GM12874 (cell line): ENCODE measurements around the gene SLC66A2.

Source experiments
- CTCF ChIP-seq: IDR thresholded peaks from 2 replicates; pipeline ENCODE4 v1.5.1; 2011; ENCODE audit warnings: low read depth, mild to moderate bottlenecking, control low read depth, low read length, moderate library complexity; ENCODE audit not compliant: insufficient read depth

Gene SLC66A2

GRCh38 chr18:79923896-79924585, 27.4 kb downstream of the SLC66A2 start:
- TF ChIP-seq CTCF, result no peak

- TF ChIP-seq CTCF, result no peak
Observed at GRCh38 chr18:79922971-79923411, 28.5 kb downstream of the SLC66A2 start.

DNA sequence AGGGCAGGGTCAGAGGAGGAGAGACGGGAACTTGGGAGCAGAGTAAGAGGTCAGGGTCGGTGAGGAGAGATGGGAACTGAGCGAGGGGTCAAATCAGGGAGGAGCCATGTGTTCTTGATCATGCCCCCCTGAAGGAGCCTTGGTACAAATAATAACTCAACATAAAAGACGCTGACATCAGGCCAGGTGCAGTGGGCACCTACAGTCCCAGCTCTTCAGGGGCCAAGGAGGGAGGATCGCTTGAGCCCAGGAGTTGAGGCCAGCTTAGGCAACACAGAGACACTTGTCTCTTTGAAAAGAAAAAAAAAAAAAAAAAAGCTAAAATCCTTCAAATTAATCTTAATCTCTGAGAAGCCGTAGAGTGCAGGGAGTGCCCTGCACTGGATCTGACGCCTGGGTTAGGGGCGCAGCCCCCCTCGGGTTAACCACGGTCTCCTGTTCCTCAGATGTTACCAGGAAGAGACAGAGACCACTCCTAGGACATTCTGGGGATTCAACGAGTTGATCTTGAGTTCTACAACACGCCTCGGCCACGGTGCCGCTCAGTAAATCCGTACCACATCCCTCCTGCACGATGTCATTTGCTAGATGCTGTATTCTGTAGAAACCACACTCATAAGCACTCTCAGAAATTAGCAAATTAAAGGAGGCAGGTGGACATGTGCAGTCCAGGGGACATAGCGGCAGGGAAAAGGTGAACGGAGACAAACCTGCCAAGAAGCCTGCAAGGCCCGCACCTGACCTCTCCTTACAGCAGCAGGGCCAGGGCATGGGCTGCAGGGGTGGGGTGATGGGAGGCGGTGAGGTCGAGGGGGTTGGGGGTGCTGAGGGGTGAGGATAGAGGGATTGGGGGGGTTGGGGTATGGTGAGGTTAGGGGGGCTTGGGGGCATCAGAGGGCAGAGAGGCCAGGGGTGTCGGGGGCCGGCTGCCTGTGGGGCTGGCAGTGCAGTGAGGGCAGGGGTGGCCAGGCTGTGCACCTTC, 29.2 kb downstream of the SLC66A2 start:
- TF ChIP-seq CTCF, result no peak

DNA sequence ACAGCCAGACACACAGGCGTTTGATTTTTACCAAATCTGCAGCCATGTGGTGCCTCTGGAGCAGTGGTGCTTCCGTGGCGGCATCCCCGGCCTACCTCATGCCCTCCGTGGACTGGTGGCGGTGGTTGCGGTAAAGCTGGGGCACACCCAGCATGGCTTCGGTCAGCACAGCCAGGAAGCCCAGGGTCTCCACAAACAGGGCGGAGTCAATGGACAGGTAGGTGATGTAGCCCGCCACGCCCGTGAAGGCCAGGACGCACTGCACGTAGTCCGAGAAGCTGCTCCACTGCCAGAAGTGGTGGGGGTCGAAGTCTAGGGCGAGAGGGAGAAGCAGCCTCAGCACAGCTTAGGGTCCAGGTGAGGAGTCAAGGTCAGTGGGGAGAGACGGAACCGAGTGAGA, 32.4 kb downstream of the SLC66A2 start:
- TF ChIP-seq CTCF, result no peak

DNA sequence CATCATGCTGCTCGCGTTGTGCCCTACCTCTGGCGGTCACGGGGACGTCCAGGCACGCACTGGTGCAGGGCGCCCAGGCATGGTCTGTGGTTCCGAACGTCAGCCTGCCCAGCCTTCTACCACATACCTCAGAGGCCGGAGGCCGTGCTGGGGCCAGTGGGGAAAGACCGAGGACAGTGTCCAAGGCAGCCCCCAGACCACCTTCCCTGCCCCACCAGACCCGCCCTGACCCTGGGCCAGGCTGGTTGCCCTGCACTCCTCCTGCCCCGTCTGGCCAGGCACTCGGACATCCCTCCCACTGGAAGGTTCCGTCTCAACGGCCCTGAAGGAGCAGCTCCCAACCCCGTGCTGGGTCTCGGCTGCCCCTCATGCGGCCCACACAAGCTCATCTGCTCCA, 32.8 kb downstream of the SLC66A2 start:
- no peak for TF ChIP-seq CTCF

DNA sequence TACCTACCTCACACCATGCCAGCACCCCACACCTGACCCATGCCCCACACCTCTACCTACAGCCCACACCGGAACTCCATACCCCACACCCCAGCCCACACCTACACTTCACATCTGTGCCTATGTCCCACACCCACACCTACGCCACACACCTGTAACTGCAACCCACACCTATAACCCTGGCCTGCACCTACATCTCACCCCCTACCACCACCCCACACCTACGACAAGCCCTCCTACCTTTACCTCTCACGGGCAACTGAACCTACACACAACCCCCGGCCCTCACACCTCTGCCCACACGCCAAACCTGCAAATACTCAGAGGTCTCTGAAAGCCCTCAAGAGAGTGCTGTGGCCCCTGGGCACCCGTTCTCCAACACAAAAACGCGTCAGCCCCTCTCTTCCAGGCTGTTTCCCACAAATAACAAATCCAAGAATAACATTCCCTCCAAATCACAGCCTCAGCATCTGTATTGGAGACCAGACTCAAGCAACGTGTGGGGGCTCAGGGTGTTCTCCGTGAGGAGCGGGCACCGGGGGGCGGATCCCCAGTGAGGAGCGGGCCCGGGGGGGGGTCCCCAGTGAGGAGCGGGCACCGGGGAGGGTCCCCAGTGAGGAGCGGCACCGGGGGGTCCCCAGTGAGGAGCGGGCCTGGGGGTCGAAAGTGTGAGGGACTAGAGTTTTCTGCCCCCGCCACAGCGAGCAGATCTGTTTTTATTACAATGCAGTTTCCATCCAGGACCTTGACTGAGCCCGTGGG, 33.4 kb downstream of the SLC66A2 start:
- no peak for TF ChIP-seq CTCF

DNA sequence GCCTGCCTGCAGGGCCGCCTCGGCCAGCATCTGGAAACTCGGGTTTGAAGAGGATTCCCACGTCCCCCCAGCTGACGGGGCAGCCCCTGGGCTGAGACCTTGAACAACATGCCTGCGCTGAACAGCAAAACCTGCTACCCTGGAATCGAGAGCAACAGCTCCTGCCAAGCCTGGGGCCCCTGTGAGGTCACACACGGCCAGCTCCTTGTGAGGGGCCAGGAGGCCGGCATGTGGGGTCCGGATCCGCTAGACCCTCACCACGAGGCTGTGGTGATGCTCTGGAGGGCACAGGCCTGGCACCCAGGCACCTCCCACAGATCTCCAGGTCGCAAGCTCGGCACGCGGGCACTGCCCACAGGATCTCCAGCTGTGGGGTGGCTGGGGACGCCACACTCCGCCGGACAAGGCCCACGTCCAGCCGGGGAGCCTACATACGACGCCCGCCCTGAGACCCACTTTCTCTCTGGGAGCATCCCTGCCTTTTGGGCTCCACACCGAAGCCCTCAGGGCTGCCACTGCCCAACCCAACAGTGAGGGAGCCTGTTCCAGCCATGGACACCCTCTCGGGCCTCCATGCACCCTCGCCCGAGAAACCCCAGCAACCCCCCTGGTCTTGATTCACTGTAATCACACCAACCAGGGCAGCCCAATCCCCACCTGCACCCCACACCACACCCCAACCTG, 34.1 kb downstream of the SLC66A2 start:
- no peak for TF ChIP-seq CTCF
